Activated T-helper 1 cell treated with anti-CD3 and anti-CD28 coated beads, Interleukin-2, amount 50 U/mL, for 16 hours (primary cell): Measurements from ENCODE around the gene CTDSP2.
A peak's percentile ranks its signal among the peaks of the same experiment; 100 is the strongest.
"Not testable (repeated sequence)": the region's sequence is repeated elsewhere in the genome, so short reads cannot be mapped to it uniquely, and the experiment has no call there.

Source experiments
- DNase-seq, 2 donors: peaks; one replicate each; pipeline ENCODE4 v3.0.0-alpha.2; 2020; ENCODE audit warnings: low read depth in 1 of 2, low spot score in 1 of 2

CTDSP2 gene

DNA sequence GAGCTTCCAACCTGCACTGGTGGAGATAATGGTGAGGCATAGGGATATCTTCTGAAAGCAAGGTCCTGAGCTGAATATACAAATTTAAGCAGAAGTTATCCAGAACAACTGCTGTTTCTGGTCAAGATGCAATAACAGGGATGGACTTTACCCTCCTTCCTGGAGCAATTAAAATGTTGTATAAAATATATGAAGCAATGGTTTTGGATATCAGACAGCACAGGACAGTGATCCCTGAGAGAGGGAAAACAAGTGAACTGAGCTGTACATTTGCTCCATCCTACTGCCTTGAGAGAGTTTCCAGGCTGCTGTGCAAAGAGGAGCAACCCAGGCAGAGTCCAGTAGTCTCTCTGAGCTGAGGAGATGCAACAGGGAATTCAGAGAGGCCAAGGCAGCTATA, 36.0 kb upstream of the CTDSP2 start:
- no peak for DNase-seq

GRCh38 chr12:57881475-57881874, 34.9 kb upstream of the CTDSP2 start:
- DNase-seq = no peak

DNA sequence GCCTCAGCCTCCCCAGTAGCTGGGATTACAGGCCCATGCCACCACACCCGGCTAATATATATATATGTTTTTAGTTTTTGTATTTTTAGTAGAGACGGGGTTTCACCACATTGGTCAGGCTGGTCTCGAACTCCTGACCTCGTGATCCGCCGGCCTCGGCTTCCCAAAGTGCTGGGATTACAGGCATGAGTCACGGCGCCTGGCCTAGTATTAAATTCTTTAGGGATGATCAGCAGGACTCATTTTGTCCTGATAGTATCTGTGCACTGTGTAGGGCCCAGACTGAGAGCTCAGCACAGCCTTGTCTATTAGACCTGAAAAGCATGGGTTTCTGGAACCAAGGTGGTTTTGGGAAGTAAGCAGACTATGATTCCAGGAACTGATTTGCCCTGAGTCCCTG, 34.5 kb upstream of the CTDSP2 start:
- DNase-seq = not testable (repeated sequence)

- no peak for DNase-seq
Measured at GRCh38 chr12:57877876-57878275, 31.3 kb upstream of the CTDSP2 start.

DNA sequence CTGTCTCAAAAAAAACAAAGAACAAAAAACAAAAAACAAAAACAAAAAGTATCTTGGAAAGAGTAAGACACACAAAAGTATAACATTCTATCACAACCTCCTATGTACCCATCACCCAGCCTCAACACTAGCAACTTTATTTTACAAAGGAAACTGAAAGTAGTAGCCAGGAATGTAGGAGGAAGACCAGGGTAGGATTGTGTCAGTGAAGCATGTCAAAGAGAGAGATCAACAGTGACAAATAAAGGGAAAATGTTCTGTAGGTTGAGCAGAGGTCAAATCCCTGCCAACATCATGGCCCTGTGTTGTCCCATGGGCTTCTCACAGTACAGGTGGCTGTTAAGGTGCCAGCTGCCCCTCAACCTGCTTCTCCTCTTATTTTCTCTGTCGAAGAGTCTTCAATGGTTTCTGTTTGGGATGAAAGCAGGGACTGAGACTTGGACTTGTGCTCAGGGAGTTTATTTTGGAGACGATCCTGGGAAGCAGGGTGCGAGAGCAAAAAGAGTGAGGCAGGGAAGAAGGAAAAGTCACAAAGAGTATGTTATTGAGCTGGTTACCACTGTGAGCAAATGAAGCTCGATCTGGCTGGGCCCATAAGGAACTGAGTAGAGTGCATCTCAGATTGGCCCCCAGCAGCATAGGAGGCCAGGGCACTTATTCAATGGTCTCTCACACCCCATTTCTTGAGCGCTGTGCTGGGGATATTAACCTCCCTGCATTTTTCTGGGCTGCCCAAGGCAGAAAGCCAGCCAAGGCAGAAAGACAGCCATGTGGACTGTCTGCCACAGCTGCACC, 29.4 kb upstream of the CTDSP2 start:
- DNase-seq = no peak

DNA sequence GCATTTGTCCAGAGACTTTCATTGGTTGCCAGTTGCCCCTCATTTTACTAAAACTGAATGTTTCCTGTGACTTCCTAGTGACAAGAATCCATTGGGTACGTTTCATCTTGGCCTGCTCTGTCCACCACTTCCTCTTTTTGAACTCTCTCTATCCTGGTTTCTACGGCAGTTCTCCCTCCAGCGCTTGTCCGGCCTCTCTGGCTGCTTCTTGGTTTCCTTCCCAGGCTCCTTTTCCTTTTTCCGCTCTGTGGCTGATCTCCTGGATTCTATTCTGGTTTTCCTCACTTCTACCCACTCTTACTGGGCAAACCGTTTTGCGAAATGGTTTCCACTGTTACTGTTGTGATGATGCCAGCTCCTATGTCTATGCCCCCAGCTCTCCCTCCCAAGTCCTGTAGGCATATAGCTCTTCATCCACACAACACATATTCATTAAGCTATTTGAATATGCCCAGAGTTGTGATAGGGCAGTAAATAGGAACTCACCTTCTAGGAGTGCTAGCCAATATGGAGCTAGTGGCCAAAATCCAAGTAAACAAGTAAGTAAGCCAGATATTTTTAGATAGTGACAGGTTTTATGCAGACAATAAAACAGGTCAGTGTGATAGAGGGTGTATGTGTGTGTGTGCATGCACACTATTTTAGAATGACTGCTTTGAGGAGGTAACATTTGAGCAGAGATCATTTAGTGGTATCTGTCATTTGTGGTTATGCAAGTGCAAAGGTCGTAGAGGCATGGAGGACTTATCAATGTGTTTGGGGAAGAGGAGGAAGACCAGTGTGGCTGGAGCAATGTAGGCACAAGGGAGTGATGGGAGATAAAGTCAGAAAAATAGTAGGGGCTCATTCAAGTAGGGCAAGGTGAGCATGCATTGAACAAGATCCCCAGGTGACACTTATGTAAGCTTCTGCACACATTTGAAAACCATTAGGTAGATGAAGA, 27.9 kb upstream of the CTDSP2 start:
- no peak for DNase-seq

DNA sequence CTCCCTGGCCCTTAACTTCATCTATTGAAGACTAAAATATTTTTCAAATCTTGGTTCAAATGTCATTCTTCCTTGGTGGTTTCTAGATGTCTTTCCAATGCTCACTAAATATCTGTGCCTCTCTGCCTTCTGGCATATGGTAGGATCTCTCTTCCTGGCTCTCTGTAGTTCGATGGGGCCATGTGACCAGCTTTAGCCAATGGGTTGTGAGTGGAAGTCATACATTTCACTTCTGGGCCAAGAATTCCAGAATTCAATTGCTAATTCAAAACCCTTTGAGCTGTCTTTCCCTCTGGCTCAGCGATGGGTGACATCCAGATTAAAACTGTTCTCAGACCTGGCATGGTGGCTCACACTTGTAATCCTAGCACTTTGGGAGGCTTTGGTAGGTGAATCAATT, 25.8 kb upstream of the CTDSP2 start:
- DNase-seq = no peak

DNA sequence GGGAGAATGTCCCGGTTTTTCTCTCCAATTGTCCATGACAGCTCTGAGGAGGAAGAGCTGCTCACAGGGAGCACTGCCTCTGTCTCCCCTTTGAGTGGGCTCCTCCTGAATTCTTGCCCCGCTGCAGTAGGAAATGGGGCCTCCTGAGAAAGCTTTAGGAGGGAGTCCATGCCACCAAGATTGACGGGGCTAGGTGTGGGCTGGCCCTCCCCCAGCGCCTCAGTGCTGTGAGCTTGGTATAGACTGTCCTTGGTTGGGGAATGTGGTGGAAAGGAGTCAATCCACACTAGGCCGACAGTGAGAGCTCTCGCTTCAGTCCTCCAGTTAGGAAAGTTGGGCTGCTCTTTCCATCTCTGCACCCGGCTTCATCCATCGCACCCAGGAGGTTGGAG, 23.4 kb upstream of the CTDSP2 start:
- no peak for DNase-seq

GRCh38 chr12:57869298-57869926, 22.9 kb upstream of the CTDSP2 start:
- no peak for DNase-seq

DNA sequence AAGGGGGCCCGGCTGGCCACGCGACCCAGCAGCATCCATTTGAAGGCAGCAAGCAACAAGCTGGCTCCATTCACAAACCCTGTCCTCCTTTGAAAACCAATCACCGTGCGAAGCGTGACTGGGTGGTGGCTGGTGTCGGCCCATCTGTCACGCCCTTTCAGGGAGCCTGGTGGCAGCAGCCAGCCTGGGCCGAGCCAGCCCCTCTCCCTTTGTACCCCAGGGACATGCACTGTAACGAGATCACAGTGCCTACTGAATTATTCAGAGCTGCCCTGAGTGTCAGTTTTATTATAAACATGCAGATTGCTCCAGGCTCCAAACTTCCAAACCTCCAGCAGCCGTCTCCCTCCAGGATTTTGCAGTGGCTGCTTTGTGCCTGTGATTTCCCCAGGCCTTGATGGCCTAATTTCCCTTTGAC, 22.3 kb upstream of the CTDSP2 start:
- no peak for DNase-seq

- DNase-seq = no peak
Measured at GRCh38 chr12:57868221-57868620, 21.7 kb upstream of the CTDSP2 start.

GRCh38 chr12:57866308-57867019, 19.9 kb upstream of the CTDSP2 start:
- no peak for DNase-seq

DNA sequence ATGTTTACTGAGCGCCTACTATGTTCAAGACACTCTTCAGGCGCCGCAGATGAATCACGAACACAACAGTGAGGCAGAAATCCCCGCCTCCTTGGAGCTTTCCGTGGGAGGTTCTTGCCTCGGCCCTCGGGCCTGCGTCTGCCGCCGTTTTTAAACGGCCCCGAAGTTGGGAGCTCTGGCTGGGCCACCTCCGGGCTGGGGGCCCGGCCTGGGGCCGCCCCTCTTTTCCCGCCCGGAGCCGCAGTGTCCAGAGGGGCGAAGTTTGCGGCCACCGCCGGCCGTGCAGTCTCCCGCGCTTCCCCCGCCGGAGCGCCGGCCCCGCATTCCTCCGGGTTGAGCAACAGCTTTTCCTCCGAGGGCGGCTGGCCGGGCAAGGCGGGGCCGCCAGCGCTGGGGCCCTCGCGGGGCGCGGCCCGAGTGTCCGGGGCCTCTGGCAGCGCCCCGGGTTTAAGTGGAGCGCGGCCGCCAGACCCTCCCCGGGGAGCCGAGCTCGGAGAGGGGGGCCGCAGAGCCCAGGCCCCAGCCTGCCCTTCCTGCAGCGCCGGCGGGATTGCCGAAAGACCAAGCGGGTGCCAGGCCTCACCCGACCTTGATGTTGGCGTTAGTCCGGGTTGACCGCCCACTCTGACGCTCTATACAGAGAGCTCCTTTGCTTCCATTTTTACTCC, 18.7 kb upstream of the CTDSP2 start:
- DNase-seq = peak in 1 of 2 donors; percentile 35

DNA sequence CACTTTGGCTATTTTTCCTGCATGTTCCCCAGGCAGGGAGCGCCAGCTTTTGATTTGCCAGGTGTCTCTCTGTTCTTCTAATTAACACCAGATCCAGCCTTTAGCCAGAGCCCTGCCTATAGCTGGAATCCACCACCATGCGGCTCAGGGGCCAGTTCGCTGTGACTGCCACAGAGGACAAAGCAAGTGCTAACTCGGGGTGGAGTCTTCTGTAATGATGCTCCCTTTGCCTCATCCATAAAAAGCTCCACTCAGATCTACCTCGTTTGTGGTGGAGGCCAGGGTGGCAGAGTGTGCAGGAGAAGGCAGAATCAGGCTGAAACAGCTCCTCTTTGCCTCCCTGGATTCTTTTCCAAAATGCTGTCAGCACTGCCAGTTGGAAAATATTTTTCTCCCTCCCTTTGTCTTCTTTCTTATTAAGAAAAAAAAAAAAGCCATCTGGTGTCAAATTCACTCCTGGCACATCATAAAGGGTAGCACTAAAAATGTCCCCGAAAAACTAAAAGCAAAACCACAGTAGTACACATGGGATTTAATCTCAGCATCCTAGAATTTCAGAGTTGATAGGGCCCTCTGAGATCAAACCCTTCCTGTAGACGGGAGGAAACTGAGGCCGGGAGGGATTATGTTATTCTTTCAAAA, 18.0 kb upstream of the CTDSP2 start:
- DNase-seq = no peak

- no peak for DNase-seq
Measured at GRCh38 chr12:57863676-57864075, 17.1 kb upstream of the CTDSP2 start.

GRCh38 chr12:57861967-57862366, 15.4 kb upstream of the CTDSP2 start:
- DNase-seq = no peak

DNA sequence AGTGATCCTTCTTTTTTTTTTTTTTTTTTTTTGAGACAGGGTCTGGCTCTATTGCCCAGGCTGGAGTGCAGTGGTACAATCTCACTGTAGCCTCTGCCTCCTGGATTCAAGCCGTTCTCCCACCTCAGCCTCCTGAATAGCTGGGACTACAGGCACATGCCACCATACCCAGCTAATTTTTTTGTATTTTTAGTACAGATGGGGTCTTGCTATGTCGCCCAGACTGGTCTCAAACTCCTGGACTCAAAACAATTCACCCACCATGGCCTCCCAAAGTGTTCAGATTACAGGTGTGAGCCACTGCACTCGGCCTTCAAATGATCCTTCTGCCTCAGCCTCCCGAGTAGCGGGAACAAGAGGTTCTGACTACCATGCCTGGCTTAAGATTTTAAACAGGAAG, 14.4 kb upstream of the CTDSP2 start:
- DNase-seq = not testable (repeated sequence)

DNA sequence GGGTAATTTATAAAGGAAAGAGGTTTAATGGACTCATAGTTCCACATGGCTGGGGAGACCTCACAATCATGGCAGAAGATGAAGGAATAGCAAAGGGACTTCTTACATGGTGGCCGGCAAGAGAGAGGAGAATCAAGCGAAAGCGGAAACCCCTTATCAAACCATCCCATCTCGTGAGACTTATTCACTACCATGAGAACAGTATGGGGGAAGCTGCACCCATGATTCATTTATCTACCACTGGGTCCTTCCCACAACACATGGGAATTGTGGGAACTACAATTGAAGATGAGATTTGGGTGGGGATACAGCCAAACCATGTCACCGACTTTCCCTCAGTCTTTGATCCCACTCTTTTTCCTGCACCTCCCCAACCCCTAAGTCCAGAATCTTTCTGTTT, 12.6 kb upstream of the CTDSP2 start:
- no peak for DNase-seq

- not testable (repeated sequence) for DNase-seq
Measured at GRCh38 chr12:57858123-57858522, 11.6 kb upstream of the CTDSP2 start.

GRCh38 chr12:57854965-57855364, 8.4 kb upstream of the CTDSP2 start:
- DNase-seq = no peak
